Activated CD8-positive, alpha-beta memory T cell treated with anti-CD3 and anti-CD28 coated beads for 1 hour (primary cell): Measurements from ENCODE around the gene COL1A2.

ENCODE experiments used
- DNase-seq, 2 donors: peaks; one replicate each; pipeline ENCODE4 v3.0.0-alpha.2; 2020; ENCODE audit warnings: low read depth in 1 of 2; ENCODE audit errors: extremely low read depth in 1 of 2

Gene COL1A2

GRCh38 chr7:94394437-94395140 lies at the start of gene COL1A2:
Gene COL1A2 (plus strand): TSS chr7:94394895. CDS start chr7:94395032, 137 bp downstream.
- no peak for DNase-seq

DNA sequence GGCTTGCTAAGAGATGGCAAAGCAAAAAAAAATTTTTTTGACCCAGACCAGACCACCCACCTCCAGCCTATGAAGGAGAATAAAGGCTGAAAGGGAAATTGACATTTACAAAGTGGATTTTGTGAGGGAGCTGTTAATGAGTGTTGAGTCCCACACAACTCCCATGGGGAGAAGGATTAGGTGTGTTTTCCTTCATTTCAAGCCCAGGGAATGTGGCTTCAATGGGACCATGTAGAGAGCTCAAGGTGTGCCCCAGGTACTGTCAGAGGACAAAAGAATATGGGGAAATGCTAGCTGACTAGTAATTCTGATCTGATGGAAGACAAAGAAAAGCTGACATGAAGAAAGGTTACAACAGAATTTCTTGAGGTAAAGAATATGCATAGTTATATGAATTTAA lies 48.8 kb upstream of the COL1A2 start:
- DNase-seq = no peak

DNA sequence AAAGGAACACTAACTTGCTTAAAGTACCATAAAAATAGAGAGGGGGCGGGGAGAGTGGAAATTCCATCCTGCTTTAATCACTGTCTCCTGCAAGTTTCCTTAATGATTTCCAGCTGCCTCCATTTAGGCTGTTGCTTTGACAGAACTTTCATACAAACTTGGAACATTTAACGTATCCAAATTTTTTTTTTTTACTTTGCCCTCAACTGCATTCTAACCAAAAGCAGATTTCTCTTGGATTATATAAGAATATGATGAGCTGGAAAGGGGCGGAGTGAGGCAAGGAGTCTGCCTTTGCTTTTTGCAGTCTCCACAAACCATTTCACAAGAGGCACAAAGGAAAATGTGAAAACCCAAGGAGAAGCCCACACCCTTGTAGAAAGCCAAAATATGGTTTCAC lies 46.6 kb upstream of the COL1A2 start:
- no peak for DNase-seq

DNA sequence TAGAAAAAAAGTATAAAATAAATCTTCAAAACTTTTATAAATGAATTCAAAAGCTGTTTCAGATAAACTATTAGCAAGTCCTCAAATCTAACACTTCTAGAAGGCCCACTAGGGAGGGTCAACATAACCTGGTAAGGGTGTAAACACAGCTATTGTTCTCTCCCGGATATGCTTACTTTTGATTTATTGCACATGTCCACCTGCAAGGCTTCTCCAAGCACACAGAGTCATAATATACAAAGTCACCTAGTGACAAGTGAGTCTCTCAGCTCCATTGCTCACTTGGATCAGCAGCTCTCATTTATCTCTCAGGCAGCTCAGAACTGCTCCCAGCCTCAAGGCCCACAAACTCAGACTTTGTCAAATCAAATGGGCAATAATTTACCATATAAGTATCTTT lies 44.0 kb upstream of the COL1A2 start:
- DNase-seq = no peak

DNA sequence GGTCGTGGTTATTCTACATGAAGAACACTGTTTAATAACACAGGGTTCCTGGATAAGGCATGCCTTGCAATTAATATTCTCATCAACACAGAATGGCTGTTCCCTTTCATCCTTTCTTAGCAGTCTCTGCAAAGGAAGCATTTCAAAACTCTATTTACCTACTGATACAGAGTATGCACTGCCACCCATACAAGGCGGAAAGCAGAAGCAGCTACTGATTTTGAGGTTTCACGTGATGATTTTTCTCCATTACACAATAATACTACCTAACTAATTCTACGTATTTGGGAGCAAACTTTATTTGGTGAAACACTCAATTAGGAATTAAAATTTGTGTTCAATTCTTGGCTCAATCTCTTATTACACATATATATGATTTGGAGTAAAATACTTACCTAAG lies 43.0 kb upstream of the COL1A2 start:
- no peak for DNase-seq

- DNase-seq = no peak
These were observed 41.8 kb upstream of the COL1A2 start for GRCh38 chr7:94352887-94353286.

GRCh38 chr7:94354953-94355352 lies 39.7 kb upstream of the COL1A2 start:
- DNase-seq = no peak

- DNase-seq = no peak
These were observed 39.2 kb upstream of the COL1A2 start for GRCh38 chr7:94355454-94355853.

GRCh38 chr7:94357076-94357475 lies 37.6 kb upstream of the COL1A2 start:
- no peak for DNase-seq

DNA sequence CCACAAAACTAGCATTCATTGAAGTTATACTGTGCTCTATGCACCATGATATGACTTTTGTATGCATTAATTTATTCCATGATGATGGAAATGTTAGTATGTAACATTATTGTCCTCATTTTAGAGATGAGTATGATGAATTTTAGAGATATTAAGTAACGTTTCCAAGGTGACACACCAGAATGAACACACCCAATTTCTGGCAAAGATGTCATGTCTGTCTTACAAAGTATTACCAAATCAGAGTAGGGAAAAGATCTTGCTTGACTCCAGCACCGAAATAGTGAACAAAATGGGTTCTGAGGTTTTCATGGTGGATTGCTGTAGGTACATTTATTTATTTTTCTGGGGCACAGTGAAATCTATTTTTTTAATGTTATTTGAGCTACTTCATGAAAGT lies 33.8 kb upstream of the COL1A2 start:
- DNase-seq = no peak

DNA sequence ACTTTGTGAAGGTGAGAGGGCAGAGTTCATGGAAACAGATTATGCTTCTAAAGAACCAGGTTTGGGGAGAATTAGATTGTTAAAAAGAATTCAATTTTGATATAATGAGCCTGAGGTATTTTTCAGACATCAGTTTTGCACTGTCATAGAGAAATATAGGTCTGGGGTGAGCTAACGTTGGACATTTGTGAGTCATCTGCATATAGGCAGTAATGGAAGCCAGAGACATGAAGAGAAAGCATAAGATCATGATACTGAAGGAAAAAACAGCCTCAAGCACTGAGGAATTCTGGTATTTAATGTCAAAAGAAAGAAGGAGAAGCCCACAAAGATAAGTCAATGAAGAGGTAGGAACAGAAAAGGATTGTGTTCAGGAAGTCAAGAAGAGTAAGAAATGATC lies 32.4 kb upstream of the COL1A2 start:
- no peak for DNase-seq

DNA sequence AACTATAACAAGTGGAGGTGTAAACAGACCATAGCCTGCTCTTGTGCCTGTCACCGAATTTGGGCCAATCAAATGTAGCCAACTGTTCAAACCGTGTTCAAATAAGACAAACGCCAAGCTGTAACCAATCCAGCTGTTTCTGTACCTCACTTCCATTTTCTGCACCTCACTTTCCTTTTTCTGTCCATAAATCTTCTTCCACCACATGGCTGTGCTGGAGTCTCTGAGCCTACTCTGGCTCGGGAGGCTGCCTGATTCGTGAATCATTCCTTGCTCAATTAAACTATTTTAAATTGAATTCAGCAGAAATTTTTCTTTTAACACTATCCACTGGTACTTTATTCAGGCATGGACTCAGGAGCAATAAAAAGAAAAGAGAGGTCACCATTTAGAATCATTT lies 29.9 kb upstream of the COL1A2 start:
- no peak for DNase-seq

GRCh38 chr7:94366163-94366562 lies 28.5 kb upstream of the COL1A2 start:
- DNase-seq = no peak

- no peak for DNase-seq
These were observed 27.9 kb upstream of the COL1A2 start for GRCh38 chr7:94366832-94367231.

DNA sequence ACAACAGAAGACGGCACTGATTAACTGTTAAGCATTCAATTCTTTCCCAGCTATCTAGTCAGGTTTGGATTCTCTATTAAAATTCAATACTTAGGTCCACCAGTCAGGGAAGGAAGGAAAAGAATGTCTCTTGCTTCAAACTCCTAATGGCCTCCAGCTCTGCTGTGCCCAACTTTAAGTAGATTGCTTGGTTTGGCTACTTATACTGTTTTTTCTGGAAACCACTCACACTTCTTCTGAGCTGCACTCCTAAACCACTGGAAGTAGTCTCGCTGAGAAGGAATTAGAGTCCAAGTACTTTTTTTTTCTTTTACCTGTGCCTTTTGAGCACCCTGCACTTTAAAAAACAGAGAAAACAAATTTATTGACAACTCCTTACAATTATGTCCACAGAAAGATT lies 26.7 kb upstream of the COL1A2 start:
- DNase-seq = no peak

DNA sequence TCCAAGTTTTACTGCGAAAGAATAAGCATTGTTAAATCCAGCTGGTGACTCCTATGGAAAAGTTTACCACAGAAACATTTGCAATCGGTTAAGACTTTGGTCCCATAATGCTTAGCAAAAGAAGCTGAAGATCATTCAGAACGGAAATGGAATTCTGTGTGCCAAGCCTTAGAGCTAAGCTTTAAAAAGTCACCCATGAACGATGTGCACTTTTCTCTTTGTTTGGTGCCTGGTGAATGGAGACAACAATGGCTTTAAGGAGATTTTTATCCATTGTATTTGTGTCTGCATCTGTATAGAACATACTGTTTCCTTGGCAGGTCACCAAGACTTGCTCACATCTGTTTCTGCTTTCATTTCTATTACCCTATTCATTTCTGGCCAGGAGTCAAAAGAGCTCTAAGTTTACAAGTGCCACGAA lies 26.3 kb upstream of the COL1A2 start:
- no peak for DNase-seq

- DNase-seq = no peak
These were observed 20.5 kb upstream of the COL1A2 start for GRCh38 chr7:94374231-94374630.

GRCh38 chr7:94374721-94375566 lies 19.8 kb upstream of the COL1A2 start:
- no peak for DNase-seq

GRCh38 chr7:94375691-94376090 lies 19.0 kb upstream of the COL1A2 start:
- no peak for DNase-seq

- no peak for DNase-seq
These were observed 18.4 kb upstream of the COL1A2 start for GRCh38 chr7:94376281-94376680.

- no peak for DNase-seq
These were observed 16.3 kb upstream of the COL1A2 start for GRCh38 chr7:94378356-94378755.

- DNase-seq = no peak
These were observed 14.4 kb upstream of the COL1A2 start for GRCh38 chr7:94380264-94380663.
